GM18951 (cell line): Measurements from ENCODE around the gene IMMT.
A peak's percentile ranks its signal among the peaks of the same experiment; 100 is the strongest.

Source experiments
- POLR2A ChIP-seq: IDR thresholded peaks from 4 replicates; pipeline ENCODE4 v1.6.1; 2011; ENCODE audit warnings: mild to moderate bottlenecking; ENCODE audit not compliant: insufficient read length, insufficient read depth; ENCODE audit errors: extremely low read depth
- in situ Hi-C: fragments of 300-500 bp; cut with MboI; formaldehyde crosslinking; loops from one replicate; pipeline ENCODE4 v1.12.0; 2022; ENCODE audit warnings: low sequenced_read_pairs, mixed read lengths, inconsistent platforms; ENCODE audit not compliant: unreplicated experiment

Gene IMMT

GRCh38 chr2:86138736-86139625 lies 56.3 kb downstream of the IMMT start:
- in situ Hi-C loops: no loop called here
- TF ChIP-seq POLR2A: no peak

- in situ Hi-C loops: no loop called here
- no peak for TF ChIP-seq POLR2A
Measured at GRCh38 chr2:86136141-86136540, 59.1 kb downstream of the IMMT start.

GRCh38 chr2:86135653-86136052 lies 59.6 kb downstream of the IMMT start:
- in situ Hi-C loops: no loop called here
- no peak for TF ChIP-seq POLR2A

GRCh38 chr2:86134709-86135108 lies 60.6 kb downstream of the IMMT start:
- in situ Hi-C loops: no loop called here

GRCh38 chr2:86124683-86125082 lies 70.6 kb downstream of the IMMT start:
- in situ Hi-C loops: no loop called here

More at GRCh38 chr2:86134709-86135108, 60.6 kb downstream of the IMMT start:
- TF ChIP-seq POLR2A: no peak

DNA sequence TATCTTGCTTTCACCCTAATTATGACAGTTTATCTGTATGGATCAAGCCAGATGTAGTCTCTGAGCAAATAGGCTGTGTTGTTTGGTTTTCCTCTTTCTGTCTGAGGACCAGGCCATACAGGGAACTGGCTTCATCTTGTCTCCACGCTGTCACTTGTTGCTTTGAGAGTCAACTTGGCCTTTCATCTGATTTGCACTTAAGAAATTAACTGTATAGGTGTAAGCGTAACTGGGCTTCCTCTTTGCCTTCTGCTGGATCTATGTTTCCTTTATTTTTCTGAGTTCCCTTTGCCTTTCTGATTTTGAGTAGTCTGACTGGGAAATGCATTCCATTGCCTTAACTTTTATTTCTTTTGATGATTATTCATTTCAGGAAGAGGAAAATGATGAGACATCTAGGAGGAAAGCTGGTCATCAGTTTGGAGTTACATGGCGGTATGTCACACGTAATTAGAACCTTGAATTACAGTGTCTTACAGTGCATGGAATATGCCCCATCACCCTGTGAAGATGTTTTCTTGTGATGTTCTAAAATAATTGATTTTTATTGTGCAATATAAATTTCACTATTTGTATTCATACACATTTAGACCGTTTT lies 71.8 kb downstream of the IMMT start:
- in situ Hi-C loops: no loop called here
- no peak for TF ChIP-seq POLR2A

More at GRCh38 chr2:86124683-86125082, 70.6 kb downstream of the IMMT start:
- no peak for TF ChIP-seq POLR2A

DNA sequence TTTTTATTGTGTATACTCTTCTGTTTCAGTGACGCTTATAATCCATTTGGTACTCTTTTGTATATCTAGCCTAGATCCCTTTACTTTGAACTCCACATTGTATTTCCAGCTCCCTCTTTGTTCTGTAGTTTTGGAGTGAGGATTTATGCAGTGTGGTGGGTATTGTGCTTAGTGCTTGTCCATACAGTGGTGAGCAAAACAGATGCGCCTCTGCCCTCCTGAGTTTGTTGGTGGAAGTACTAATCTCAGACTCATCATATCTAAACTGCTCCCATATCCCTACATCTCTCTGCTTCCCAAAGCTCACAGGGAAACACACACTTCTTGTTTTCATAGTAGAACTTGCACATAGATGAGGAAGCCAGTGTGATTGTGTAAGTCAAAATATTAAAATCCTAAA lies 77.1 kb downstream of the IMMT start:
- in situ Hi-C loops: no loop called here
- TF ChIP-seq POLR2A: no peak

DNA sequence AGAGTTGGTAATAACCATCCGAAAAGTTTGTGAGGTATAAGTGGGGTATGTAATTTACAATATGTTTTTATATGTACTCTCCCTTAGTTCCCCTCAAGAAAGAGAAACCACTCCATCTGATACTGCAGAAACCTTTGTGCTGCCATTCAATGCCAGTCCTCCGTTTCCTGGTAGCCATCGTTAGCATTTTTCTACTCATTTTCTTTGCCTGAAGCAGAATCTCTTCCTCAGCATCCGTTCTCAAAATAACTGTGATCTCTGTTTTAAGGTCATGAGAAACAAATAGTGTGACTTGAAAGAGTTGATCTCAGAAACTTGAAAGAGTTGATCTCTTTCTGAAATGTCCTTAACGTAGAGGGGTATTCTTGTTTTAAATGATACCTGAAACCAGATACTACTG lies 88.2 kb downstream of the IMMT start:
- TF ChIP-seq POLR2A: no peak
- in situ Hi-C loops: no loop called here

DNA sequence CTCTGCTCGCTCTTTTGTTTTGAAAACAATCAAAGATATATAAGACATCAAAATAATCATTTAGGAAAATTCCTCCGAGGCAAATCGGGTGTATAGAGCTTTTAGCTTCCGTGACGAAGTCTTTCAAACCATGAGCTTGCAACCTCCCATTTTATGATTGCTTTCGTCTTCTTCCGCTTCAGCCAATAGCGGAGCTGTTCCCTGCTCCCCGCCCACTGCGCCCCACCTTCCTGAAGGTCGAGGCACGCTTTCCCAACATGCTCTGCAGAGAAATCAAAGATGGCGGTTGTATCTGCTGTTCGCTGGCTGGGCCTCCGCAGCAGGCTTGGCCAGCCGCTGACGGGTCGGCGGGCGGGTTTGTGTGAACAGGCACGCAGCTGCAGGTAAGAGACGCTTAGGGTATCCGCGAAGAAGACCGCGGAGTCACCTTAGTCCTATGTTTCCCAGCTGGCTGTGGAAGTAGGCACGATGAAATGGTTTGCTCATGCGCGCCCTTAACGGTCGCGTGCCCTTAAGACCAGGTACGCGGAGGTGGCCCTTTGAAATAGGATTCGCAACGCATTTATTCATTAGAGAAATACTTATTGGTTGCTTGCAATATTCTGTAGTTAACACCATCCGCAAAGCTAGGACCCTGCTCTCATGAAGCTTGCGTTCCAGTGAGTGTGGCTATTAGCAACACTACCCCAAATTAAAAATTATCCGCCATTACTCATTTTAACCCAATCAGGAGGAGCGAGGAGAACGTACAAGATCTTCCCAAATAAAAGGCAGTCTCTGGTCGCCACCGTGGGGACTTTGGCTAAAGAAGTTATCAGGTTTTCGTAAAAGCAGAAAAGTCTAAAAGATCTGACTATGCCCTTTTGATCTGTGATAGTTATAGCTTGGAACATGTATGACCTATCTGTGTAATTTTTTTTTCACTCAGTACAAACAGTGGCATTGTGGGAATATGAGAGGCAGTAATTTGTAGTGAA lies 89.0 kb downstream of the IMMT start, which contains the start of gene PTCD3:
Gene PTCD3, plus strand, starts transcription at position 267 of the 977 bp plus-strand sequence. Its CDS starts 13 bp downstream, at position 280.
- peak; percentile 94 for TF ChIP-seq POLR2A
- in situ Hi-C loops: no loop called here

DNA sequence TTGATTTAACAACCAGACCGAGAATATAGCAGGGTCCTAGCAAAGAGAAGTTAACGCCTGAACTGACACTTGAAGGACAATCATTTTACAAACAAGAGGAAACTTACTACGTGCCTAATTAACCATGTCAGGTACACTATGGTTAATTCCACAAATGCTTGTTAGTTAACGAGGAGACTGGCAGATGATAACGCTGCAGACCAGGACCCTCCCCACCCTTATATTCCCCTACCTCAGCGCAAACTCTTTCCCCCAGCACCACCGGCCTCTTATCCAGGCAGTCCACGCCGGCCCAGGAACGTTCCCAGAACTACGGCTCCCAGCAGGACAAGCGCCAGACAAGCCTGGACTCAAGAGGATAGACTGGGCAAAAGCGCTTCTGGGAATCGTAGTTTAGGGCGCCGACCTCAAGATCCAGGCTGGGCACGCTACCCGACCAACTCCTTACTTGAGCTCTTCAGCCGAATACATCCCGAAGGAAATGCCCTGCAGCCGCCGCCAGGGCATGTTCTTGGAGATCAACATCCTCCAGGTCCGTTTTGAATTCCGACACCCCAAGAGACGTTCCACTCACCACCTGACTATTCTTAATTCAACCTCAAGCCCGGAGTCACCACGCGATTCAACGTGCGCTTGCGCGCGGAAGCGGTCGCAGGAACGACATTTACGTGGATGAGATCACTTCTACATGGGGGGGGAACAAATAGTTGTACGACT lies 89.9 kb downstream of the IMMT start, which contains the start of gene POLR1A:
Gene POLR1A, minus strand, starts transcription at position 635 of the 717 bp plus-strand sequence. Its CDS starts 110 bp downstream, at position 525.
- TF ChIP-seq POLR2A: no peak
- in situ Hi-C loops: no loop called here

DNA sequence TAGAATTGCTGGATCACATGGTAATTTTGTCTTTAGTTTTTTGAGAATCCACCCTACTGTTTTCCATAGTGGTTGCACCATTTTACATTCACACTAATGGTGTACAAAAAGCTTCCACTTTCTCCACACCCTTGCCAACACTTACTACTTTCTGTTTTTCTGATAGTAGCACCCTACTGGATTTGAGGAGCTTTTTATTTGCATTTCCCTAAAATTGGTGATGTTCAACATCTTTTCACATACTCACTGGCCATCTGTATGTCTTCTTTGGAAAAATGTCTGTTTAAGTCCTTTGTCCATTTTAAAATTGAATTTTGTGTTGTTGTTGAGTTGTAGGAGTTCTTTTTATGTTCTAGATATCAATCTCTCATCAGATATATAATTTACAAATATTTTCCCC lies 93.1 kb downstream of the IMMT start:
- in situ Hi-C loops: no loop called here
- no peak for TF ChIP-seq POLR2A

GRCh38 chr2:86097913-86098312 lies 97.3 kb downstream of the IMMT start:
- in situ Hi-C loops: no loop called here
- no peak for TF ChIP-seq POLR2A
